ENCODE data around the gene DLGAP1. TPM values are rescaled to one million over a fixed set of nuclear protein-coding genes. Genes with fewer than 3 reads are reported as not detected.

Gene DLGAP1
- total RNA-seq, 4 donors from 2014 or later: 0.22 to 1.5 (median 0.56) TPM

DNA sequence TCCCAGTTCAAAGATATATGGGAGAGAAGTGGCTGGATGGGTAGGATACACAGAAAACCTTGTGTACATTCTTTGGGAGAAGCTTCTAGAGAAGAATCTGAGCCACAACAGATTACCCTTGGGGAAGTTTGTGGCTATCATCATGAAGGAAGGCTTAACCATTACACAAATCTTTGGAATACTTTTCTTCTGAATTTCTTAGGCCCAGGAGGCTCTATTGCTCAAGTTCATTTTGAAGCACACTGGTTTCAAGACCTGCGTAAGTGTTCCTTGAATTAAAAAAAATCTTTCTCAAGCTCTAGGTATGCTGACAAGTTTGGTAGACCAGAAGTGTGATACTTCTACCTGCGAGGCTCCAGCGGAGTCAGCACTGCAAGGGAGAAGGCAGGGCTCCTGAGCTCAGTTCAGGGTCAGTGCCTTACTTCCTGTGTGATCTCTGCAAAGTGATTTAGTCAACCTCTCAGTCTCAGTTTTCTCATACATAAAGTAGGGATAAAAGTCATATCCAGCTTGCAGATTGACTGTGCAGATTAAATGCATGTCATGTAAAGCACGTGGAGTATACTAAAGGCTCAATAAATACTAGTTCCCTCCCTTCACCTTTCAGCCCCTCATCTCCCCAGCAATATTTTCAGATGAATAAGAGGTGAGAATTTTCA, 438.6 kb downstream of the DLGAP1 start:
- no peak for TF ChIP-seq EP300 (IDR thresholded peaks at IDR 0.05)
- TF ChIP-seq, protein P1, sequence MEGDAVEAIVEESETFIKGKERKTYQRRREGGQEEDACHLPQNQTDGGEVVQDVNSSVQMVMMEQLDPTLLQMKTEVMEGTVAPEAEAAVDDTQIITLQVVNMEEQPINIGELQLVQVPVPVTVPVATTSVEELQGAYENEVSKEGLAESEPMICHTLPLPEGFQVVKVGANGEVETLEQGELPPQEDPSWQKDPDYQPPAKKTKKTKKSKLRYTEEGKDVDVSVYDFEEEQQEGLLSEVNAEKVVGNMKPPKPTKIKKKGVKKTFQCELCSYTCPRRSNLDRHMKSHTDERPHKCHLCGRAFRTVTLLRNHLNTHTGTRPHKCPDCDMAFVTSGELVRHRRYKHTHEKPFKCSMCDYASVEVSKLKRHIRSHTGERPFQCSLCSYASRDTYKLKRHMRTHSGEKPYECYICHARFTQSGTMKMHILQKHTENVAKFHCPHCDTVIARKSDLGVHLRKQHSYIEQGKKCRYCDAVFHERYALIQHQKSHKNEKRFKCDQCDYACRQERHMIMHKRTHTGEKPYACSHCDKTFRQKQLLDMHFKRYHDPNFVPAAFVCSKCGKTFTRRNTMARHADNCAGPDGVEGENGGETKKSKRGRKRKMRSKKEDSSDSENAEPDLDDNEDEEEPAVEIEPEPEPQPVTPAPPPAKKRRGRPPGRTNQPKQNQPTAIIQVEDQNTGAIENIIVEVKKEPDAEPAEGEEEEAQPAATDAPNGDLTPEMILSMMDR (IDR thresholded peaks at IDR 0.05): no peak
- TF ChIP-seq POLR2AphosphoS5 (IDR thresholded peaks at IDR 0.05): no peak
- TF ChIP-seq POLR2A (IDR thresholded peaks at IDR 0.05): no peak
- ATAC-seq: no peak
- H3K36me3 ChIP-seq: no peaks in the 10 kb centered on the region
- H3K4me1 ChIP-seq: no peaks in the 10 kb centered on the region
- WGBS, 2 donors (ENCODE audit: low coverage in 1 of 2): 63 to 96% methylated on average over 3 to 4 of the region's 4 CpGs
- peaks cover 6% of the 10 kb centered on the region for H3K27me3 ChIP-seq
- no peak overlapping the region for H3K27ac ChIP-seq
- H3K4me3 ChIP-seq: no peak overlapping the region
- no peaks in the 10 kb centered on the region for H3K9me3 ChIP-seq

DNA sequence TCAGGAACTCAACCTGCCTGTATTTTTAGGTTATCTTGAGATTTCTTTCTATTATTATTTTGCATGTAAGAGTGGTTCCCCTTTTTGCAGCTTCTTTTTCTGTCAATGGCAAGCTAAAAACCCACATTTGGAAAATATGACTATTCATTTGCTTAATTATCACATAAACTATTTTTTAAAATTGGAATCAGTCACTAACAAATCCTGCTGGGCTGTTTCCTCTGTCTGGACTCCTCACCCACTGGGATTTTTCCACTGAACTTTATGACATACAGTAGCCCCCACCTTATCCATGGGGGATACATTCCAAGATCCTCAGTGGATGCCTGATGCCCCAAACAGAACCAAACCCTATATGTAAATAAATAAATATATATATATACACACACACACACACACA, 447.3 kb downstream of the DLGAP1 start:
- Histone ChIP-seq H3K4me3 (no peak overlapping the region), H3K27ac (no peak overlapping the region), H3K9me3 (no peaks in the 10 kb centered on the region), H3K36me3 (no peaks in the 10 kb centered on the region), H3K27me3 (peaks cover 3% of the 10 kb centered on the region), H3K4me1 (no peaks in the 10 kb centered on the region)
- TF ChIP-seq POLR2AphosphoS5 (IDR thresholded peaks at IDR 0.05) (no peak), EP300 (IDR thresholded peaks at IDR 0.05) (no peak), POLR2A (IDR thresholded peaks at IDR 0.05) (no peak)
- TF ChIP-seq, protein P1 (IDR thresholded peaks at IDR 0.05): no peak
- ATAC-seq: no peak

DNA sequence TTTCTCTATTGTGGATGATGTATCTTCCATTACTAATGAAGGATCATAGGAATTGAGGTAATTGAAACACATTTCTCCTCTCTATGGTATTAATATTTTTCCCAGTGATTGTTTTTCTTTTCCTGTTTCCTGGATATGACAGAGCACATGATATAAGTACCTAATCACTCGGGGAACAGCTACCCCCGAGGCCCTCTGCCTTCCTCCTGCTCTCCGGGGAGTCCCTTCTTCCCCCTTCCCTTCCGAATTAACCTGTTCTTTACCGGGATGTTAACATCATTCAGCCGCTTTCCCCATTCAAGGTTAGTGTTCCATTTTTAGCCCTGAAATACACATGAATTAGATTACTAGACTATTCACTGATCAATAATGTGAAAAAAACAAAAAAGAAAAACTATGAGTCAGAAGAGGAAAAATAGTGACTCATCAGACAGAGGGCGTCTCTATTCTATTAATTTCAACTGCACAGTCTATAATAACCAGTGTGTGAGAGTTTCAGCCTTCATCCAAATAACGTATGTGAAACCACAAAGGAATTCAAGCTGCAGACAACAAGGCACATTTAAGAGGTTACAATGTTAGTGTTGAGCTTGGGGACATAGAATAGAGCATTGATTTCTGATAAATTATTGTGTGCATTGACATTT, 450.8 kb downstream of the DLGAP1 start:
- Histone ChIP-seq H3K36me3 (no peaks in the 10 kb centered on the region), H3K27ac (no peak overlapping the region), H3K4me3 (no peak overlapping the region), H3K27me3 (peaks cover 7% of the 10 kb centered on the region), H3K9me3 (no peaks in the 10 kb centered on the region), H3K4me1 (no peaks in the 10 kb centered on the region)
- 34 to 35% methylated on average over 4 to 8 of the region's 8 CpGs for WGBS, 2 donors (ENCODE audit: low coverage in 1 of 2)
- no peak for TF ChIP-seq EP300 (IDR thresholded peaks at IDR 0.05)
- TF ChIP-seq POLR2AphosphoS5 (IDR thresholded peaks at IDR 0.05): no peak
- TF ChIP-seq, protein P1 (IDR thresholded peaks at IDR 0.05): no peak
- no peak for ATAC-seq

DNA sequence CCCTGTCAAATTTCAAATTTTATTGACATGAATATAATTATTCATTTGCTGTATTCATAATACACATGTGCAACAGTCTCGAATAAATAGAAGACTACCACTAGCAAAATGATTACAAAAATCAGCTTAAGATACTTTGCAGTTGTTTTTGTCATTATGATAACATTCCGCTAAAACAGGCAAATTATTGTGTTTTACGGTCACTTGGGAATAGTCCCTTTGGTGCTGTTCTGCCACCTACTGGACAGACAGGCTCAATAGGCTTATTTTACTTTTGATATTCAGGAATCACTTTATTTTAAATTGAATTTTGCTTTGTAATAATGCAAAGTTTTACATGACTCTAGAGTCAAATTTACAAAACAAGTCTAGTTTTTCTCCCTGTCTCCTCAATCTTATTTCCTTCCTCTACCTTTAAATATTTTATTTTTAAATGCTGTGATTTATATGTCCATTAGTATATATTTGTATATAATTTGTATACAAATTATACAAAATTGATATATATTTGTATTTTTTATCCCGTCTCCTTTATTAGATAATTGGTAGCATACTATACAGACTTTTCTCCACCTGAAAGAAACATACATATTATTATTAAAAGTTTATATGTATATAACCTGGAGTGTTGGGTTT, 456.3 kb downstream of the DLGAP1 start:
- H3K36me3 ChIP-seq: no peaks in the 10 kb centered on the region
- 13 to 15% methylated on average over 4 of the region's 4 CpGs for WGBS, 2 donors (ENCODE audit: low coverage in 1 of 2)
- no peak for ATAC-seq

More for the DNA sequence above, 456.3 kb downstream of the DLGAP1 start:
- H3K27ac ChIP-seq: no peak overlapping the region
- no peaks in the 10 kb centered on the region for H3K4me1 ChIP-seq
- peaks cover 7% of the 10 kb centered on the region for H3K27me3 ChIP-seq
- H3K4me3 ChIP-seq: no peak overlapping the region
- TF ChIP-seq, protein P1 (IDR thresholded peaks at IDR 0.05): peak; percentile 26 to 61 (median 48)
- no peak for TF ChIP-seq POLR2A (IDR thresholded peaks at IDR 0.05)
- no peaks in the 10 kb centered on the region for H3K9me3 ChIP-seq

Data from gastroesophageal sphincter (tissue), 4 donors.